Fibroblast of mammary gland (primary cell): ENCODE measurements around the gene RBM20.
A peak's percentile ranks its signal among the peaks of the same experiment; 100 is the strongest.

Experiments
- DNase-seq: peaks from one replicate; pipeline ENCODE4 v3.0.0-alpha.2; 2010; ENCODE audit warnings: low read depth
- H3K4me3 ChIP-seq: 2 replicates; pipeline ENCODE4 v1.5.1; 2011; ENCODE audit warnings: low read depth, mild to moderate bottlenecking, low read length, moderate library complexity; ENCODE audit not compliant: control insufficient read depth
- TF ChIP-seq, protein P1 (sequence below): conservative IDR thresholded peaks from 2 replicates; pipeline ENCODE4 v1.5.1; 2011; ENCODE audit warnings: low read depth, low read length, inconsistent platforms; ENCODE audit not compliant: control insufficient read depth, insufficient read depth

Gene RBM20

DNA sequence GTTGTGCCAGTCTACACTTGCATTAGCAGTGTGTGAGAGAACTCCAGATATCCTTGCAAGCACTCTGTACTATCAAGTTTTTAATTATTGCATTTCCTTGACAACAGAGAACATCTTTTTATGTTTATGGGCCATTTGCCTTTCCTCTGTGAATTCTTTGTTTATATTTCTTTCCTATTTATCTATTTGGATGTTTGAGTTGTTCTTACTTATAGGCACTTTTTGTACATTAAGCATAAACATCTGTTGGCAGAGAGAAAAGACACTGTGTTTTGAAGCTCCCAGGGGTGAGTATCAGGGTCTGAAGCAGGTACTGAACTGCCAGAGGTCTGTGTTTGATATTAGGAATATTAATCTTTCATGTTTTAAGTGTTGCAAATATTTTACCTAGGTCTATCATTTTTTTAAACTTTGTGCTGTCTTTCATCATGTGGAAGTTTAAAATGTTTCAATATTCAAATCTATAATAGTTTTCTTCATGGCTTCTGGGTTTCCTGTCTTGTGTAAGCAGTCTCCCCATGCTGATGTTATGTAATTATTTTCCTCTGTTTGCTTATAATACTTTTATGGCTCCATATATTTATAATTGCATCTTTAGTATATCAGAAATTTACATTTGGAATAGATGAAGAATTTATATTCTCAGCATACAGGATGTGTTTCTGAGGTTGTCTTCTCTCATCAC lies 209.9 kb downstream of the RBM20 start:
- no peak for DNase-seq
- TF ChIP-seq, protein P1, sequence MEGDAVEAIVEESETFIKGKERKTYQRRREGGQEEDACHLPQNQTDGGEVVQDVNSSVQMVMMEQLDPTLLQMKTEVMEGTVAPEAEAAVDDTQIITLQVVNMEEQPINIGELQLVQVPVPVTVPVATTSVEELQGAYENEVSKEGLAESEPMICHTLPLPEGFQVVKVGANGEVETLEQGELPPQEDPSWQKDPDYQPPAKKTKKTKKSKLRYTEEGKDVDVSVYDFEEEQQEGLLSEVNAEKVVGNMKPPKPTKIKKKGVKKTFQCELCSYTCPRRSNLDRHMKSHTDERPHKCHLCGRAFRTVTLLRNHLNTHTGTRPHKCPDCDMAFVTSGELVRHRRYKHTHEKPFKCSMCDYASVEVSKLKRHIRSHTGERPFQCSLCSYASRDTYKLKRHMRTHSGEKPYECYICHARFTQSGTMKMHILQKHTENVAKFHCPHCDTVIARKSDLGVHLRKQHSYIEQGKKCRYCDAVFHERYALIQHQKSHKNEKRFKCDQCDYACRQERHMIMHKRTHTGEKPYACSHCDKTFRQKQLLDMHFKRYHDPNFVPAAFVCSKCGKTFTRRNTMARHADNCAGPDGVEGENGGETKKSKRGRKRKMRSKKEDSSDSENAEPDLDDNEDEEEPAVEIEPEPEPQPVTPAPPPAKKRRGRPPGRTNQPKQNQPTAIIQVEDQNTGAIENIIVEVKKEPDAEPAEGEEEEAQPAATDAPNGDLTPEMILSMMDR: no peak
- no peak overlapping the region for H3K4me3 ChIP-seq

DNA sequence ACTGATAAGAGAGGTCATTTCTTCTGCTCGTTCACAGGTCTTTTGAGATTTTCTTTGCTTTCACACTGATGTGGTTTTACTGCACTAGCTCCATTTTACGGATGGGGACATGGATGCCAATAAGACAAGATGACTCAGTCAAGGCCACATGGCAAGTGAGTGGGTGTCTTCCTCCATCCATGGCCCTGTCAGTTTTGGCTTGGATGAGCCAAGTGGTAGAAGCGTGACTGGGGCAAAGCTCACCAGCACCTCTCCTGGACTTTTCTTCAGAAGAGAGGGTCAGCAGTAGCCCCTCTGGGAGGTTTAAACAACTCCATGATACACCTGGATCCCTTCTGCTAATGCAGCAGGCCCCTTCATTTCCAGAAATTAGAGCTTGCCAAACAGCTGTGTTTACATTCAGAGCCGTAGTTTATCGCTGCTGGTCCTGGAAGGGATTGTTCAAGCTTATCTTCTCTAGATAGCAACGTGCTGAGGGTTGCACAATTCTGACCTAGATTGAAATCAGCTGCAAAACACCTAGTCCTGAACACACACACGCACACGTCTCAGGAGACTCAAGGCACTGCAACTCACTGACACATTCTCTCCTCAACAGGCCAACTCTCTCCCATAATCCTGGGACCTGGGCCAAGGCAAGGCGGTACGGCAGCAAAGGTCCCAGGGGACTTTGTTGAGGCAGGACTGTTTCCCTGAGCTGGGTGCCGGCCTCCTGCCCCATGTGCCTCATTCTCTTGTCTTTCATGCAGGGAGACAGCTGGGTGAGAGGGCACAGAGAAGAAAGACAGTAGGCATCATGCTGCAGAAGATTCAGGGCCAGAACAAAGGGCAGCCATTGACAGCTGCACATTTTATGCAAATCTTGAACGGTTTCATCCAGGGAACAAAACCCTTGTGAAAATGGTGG lies 213.4 kb downstream of the RBM20 start:
- DNase-seq: peak; percentile 74
- no peak overlapping the region for H3K4me3 ChIP-seq
- TF ChIP-seq, protein P1: no peak

DNA sequence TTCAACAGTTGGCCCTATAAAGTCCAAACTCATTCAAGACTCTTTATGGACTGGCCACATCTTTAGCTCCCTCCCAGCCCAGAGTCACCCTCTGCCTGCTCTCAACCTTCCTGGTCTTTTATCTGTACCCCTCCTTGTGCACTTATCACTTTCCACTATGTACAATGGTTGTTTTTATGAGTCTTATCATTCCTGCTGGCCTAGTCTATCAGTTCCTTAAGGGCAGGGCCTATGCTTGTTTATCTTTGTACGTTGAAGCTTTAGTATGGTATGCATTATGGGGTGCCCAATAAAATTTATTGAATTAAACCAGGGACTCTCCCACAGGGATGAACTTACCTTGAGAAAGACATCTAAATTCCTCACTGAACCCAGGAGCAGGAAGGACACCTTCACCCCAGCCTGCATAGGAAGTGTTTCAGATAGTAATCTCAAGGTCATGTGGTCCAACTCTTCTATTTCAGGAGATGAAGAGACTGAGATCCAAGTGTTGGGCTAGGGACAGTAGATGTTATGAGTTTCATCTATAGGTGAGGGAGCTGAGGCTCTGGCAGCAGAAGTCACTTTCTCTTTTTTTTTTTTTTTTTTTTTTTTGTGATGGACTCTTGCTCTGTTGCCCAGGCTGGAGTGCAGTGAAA lies 214.3 kb downstream of the RBM20 start:
- H3K4me3 ChIP-seq: no peak overlapping the region
- TF ChIP-seq, protein P1: no peak
- DNase-seq: no peak

DNA sequence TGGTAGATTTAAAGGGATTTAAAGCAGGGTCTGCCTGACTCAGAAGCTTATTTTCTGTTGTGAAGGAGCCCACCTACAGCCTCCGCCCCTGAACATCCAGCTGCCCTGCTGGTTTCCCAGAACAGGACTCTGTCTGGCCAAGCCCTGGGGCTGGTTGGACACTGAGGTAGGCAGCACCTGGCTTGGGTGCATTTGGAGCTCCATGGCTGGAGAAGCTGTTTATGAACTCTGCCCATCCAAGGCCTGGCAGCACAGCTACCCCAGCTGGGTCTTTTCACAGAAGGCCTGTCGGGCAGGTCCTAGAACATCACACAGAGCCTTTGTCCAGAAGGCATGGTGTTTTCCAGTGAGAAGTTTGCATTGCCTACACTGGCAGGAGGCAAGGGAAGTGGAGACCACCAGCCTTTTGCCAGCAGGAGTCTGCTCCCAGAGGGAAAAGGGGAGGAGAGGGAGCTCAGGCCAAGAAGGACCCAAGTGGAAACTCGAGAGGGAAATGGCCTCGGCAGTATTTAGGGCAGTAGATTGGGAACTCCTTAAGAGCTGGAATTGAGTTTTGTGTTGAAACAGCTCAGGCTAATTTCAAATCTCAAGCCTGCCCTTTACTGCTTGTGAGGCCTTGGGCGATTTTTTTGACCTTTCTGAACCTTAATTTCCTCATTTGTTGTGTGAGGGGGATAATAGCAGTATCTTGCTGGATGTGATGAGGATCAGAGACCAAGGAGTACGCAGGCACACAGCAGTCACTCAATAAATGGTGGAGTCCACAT lies 215.3 kb downstream of the RBM20 start:
- no peak overlapping the region for H3K4me3 ChIP-seq

DNA sequence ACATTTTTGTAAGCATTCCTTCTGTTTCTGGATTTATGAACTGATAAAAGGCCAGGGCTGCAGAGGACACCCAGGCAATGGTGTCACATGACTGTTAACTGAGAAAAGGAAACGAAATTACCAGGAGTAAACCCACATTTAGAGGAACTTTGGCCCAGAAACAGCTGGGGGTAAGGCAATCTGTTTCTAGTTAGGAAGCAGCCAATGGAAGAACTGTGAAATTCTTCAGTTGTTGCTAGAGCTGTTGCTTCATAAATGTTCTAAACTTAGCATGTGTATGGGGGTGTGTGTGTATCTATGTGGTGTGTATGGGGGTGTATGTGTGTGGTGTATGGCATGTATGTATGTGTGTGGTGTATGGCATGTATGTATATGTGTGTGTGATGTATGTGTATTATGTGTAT lies 215.8 kb downstream of the RBM20 start:
- DNase-seq: peak; percentile 94
- H3K4me3 ChIP-seq: no peak overlapping the region
- TF ChIP-seq, protein P1: no peak

More for the DNA sequence above, 215.3 kb downstream of the RBM20 start:
- TF ChIP-seq, protein P1: no peak
- DNase-seq: no peak
